Stimulated activated naive CD8-positive, alpha-beta T cell treated with anti-CD3 and anti-CD28 coated beads, Interleukin-15, amount 100 ng/mL, for 72 hours (primary cell): Measurements from ENCODE around the gene NAA20.

ENCODE experiments used
- ATAC-seq: fragments of 150-1000 bp; cut with Tn5 transposase; 2 replicates; pipeline ENCODE4 v1.10.0; 2021; ENCODE audit warnings: mild to moderate bottlenecking, moderate library complexity
- DNase-seq, 2 donors: peaks; one replicate each; pipeline ENCODE4 v3.0.0; 2021 to 2022
- H3K27ac Mint-ChIP-seq, 2 donors: one replicate each; pipeline ENCODE4 v1.8.0; 2022; ENCODE audit warnings: mild to moderate bottlenecking in 2 of 2, mixed read lengths in 2 of 2, moderate library complexity in 2 of 2
- H3K27me3 Mint-ChIP-seq: one replicate; pipeline ENCODE4 v1.8.0; 2022; ENCODE audit warnings: mixed read lengths
- H3K4me1 Mint-ChIP-seq: one replicate; pipeline ENCODE4 v1.8.0; 2022; ENCODE audit warnings: mild to moderate bottlenecking, mixed read lengths
- H3K4me3 Mint-ChIP-seq, 2 donors: one replicate each; pipeline ENCODE4 v1.8.0; 2022; ENCODE audit warnings: mild to moderate bottlenecking in 2 of 2, mixed read lengths in 2 of 2, moderate library complexity in 1 of 2
- H3K9me3 Mint-ChIP-seq, 2 donors: one replicate each; pipeline ENCODE4 v1.8.0; 2022; ENCODE audit warnings: mixed read lengths in 2 of 2

Gene NAA20

DNA sequence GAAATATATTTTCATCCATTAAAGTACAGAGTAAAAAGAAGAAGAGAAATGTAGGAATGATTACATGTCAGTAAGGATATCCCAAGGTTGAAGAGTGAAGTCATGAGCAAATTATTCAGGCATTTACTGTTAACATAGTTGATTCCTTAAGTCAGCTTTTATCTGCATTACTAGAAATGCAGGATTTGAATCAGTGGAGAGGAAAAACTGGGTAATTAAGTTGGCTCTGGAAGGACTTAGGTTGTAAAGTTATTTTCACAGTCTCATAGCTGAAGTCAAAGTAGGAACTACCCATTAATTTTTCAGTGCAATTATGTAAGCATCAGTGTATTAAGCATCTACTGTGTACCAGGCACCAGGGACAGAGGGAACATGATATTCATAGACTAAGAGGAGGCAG, 7.8 kb downstream of the NAA20 start:
- H3K4me1 Mint-ChIP-seq: peaks cover 37% of the 10 kb centered on the region
- no peak for ATAC-seq
- no peaks in the 10 kb centered on the region for H3K9me3 Mint-ChIP-seq
- H3K27ac Mint-ChIP-seq: no peak overlapping the region
- H3K27me3 Mint-ChIP-seq: no peaks in the 10 kb centered on the region
- no peak for DNase-seq
- no peak overlapping the region for H3K4me3 Mint-ChIP-seq

DNA sequence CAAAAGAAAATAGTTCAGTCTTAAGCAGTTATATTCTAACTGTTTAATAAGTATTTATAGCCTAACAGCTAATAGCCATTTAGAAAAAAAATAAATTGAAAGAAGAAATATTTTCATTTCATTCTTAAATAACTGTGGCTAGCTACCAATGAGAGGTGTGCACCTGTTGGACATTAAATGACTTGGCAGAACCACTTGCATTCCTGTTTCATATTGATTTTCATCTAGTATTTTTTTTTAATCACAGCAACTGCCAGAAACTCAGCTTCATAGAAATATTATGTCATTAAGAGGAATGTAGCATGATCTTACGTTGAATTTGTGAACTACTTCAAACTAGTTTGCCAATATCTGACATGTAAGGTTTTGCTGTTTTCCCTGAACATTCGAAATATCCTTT, 10.1 kb downstream of the NAA20 start:
- no peak for ATAC-seq
- DNase-seq: no peak
- no peak overlapping the region for H3K4me3 Mint-ChIP-seq
- no peak overlapping the region for H3K27ac Mint-ChIP-seq
- H3K4me1 Mint-ChIP-seq: peaks cover 23% of the 10 kb centered on the region
- no peaks in the 10 kb centered on the region for H3K27me3 Mint-ChIP-seq
- no peaks in the 10 kb centered on the region for H3K9me3 Mint-ChIP-seq

DNA sequence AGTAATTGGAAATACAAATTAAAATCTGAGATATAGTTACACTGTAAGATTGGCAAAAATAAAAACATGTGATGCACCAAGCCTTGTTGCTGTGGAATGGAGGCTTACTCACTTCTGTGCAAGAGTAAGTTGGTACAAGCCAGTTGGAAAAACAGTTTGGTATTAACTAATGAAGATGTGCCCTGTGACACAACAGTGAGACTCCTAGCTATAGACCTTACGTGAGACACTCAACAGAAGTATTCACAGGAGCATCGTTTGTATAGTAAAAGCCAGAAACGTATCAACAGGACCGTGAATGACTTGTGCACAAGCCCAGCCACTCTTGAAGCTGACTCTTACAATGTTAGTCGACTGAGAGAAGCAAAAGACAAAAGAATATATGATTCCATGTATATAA, 14.6 kb downstream of the NAA20 start:
- Mint-ChIP-seq H3K27ac (no peak overlapping the region), H3K9me3 (no peaks in the 10 kb centered on the region), H3K4me1 (peaks cover 9% of the 10 kb centered on the region), H3K4me3 (no peak overlapping the region), H3K27me3 (no peaks in the 10 kb centered on the region)
- DNase-seq (no peak), ATAC-seq (no peak)

DNA sequence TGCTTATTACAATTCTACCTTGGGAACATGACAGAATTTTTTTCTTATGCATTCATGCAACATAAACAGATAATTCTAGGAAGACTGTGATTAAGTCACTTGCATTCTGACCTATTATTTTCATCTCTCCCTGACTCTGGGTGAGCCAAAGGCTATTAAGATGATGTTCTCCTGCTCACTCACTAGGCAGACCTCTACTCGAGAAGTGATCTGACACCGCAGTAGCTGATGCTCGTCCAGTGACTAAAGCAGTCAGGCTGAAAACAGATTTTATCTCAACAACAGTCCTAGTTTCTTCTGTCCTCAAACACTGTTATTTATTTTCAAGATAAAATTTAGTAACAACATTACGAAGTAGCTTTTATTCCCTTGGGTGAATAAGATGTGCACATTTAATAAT, 17.3 kb downstream of the NAA20 start:
- Mint-ChIP-seq H3K4me1 (peaks cover 9% of the 10 kb centered on the region), H3K27me3 (no peaks in the 10 kb centered on the region), H3K4me3 (no peak overlapping the region), H3K27ac (no peak overlapping the region), H3K9me3 (no peaks in the 10 kb centered on the region)
- DNase-seq: no peak
- no peak for ATAC-seq

- DNase-seq (no peak), ATAC-seq (no peak)
- no peaks in the 10 kb centered on the region for H3K27me3 Mint-ChIP-seq
- H3K4me1 Mint-ChIP-seq: no peaks in the 10 kb centered on the region
- H3K27ac Mint-ChIP-seq: peak overlapping the region; percentile 29 to 72
- H3K9me3 Mint-ChIP-seq: no peaks in the 10 kb centered on the region
- no peak overlapping the region for H3K4me3 Mint-ChIP-seq
These were observed 19.6 kb downstream of the NAA20 start for GRCh38 chr20:20036756-20037155.

DNA sequence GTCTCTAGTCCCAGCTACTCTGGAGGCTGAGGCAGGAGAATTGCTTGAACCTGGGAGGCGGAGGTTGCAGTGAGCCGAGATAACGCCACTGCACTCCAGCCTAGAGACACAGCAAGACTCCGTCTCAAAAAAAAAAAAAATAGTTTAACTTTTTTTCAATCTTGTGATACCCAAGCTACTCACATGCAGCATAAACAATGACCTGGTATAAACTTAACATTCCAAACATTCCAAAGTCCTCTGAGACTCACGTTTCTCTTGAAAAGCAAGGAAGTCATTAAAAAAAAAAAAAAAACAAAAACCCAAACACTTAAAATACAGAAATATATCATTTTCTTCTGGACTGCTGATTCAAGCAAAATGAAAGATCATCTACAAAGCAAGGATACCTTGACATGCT, 20.8 kb downstream of the NAA20 start:
- Mint-ChIP-seq H3K9me3 (no peaks in the 10 kb centered on the region), H3K27ac (no peak overlapping the region), H3K4me1 (no peaks in the 10 kb centered on the region), H3K4me3 (no peak overlapping the region), H3K27me3 (no peaks in the 10 kb centered on the region)
- DNase-seq (no peak), ATAC-seq (no peak)

DNA sequence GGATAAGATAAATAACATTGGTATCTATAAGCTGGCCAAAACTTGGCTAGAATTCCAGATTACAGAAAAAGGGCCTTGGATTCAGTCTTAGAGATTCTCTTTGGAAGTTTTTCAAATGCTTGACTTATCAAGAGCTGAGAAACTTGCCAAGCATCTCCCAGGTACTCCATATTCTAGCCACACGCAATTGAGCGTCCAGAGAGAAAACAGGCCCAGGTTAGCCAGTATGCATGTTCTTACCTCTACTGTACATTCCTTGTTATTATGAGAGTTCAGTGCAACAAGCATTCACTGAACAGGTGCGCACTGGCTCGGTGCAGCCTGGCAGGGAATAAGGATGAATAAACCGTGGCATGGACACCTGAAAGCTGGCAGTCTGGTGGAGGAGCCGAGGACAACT, 21.4 kb downstream of the NAA20 start:
- Mint-ChIP-seq H3K27me3 (no peaks in the 10 kb centered on the region), H3K27ac (no peak overlapping the region), H3K4me1 (no peaks in the 10 kb centered on the region), H3K9me3 (no peaks in the 10 kb centered on the region), H3K4me3 (no peak overlapping the region)
- DNase-seq (no peak), ATAC-seq (no peak)

DNA sequence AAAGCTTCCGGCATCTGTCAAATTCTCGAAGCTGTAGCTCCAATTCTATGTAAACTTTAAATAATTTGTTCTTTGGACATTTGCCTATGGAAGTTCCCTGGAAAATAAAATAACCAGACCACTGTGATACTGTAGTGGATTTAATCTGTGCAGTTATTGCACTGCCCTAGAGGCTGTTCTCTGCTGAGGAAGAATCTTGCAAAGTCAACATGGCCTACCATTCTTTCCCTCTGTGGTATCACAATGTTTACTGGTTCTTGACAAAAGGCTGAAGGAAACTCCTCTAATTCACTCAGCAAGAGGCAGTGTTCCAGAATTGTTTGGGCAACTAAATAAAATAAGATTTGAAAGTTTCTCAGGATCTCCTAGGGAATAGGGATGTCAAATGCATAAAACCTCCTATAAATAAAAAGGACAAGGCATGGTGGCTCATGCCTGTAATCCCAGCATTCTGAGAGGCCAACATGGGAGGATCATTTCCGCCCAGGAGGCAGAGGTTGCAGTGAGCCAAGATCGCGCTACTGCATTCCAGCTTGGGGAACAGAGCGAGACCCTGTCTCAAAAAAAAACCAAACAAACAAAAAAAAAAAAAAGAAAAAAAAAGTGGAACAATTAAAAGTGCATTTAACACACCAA, 22.7 kb downstream of the NAA20 start:
- Mint-ChIP-seq H3K27ac (no peak overlapping the region), H3K4me1 (no peaks in the 10 kb centered on the region), H3K9me3 (no peaks in the 10 kb centered on the region), H3K4me3 (no peak overlapping the region), H3K27me3 (no peaks in the 10 kb centered on the region)
- no peak for ATAC-seq
- no peak for DNase-seq

DNA sequence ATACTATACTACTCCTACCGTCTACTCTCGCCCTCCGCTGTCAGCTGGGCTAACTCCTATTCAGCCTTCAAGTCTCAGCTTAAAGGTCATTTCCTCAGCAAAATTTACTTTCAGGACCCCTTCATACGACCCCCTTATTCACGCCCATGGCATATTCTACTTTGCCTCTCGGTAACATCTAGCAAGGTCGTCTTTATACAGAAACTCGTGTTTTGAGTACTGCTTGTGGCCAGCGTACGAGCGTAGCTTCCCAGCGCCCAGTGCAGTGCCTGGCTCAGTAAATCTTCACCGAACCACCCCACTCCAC, 34.6 kb downstream of the NAA20 start:
- peak; percentile 57 for ATAC-seq
- Mint-ChIP-seq H3K4me1 (peaks cover 13% of the 10 kb centered on the region), H3K9me3 (no peaks in the 10 kb centered on the region), H3K27ac (peak overlapping the region; percentile 98 to 99), H3K27me3 (no peaks in the 10 kb centered on the region), H3K4me3 (peak overlapping the region; percentile 97 to 99)
- no peak for DNase-seq

DNA sequence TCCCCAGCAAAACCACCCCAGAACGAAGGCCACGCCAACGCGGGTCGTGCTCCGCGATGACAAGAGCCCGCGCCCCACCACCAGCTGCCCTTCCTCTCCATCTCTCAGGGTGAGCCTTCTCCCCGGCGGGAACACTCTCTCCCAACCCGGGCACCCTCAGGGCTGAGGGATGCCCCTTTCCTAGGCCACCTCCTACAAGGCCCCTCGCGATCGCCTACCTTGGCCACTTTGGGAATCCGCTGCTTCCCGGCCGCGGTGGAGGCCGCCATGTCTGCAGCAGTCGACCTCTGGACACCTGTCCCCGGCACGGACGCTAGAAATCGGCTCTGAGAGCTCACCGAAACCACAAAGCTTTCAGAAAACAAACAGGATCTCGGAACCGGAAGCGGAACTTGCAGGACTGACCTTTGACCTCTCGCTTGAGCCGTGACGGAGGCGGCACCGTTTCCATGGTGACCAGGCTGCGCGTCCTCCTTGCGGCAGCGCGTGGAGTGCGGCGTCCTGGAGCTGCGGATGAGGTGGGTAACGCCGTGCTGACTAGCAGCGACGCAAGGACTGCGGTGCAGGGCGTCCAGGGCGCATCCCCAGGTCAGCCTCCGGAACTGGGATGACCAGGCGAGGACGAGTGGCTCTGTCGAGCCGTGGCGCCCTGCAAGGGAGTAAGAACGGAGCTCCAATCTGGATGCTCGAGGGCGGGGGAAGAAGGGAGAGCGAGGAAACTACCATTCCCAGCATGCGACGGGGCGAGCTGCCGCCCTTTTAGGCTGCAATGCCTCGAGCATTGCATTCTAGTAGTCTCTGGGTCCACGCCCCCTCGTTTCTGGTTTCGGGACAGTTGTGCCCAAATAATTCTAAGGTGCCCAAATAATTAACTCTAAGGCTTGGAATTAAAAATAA, 35.2 kb downstream of the NAA20 start, which contains the start of the genes CFAP61 and CRNKL1:
Gene CFAP61, plus strand, starts transcription at position 459 of the 897 bp plus-strand sequence. CDS start 4,122 bp downstream, outside the sequence.
Gene CRNKL1, minus strand, starts transcription at position 393 of the 897 bp plus-strand sequence. Its CDS starts 124 bp downstream, at position 269.
- Mint-ChIP-seq H3K9me3 (no peaks in the 10 kb centered on the region), H3K27me3 (no peaks in the 10 kb centered on the region), H3K4me1 (peaks cover 13% of the 10 kb centered on the region), H3K27ac (peak within 1 kb of the TSS; percentile 98 to 99), H3K4me3 (peak within 1 kb of the TSS; percentile 97 to 99)
- peak; percentile 98 for ATAC-seq
- peak; percentile 95 to 98 for DNase-seq

DNA sequence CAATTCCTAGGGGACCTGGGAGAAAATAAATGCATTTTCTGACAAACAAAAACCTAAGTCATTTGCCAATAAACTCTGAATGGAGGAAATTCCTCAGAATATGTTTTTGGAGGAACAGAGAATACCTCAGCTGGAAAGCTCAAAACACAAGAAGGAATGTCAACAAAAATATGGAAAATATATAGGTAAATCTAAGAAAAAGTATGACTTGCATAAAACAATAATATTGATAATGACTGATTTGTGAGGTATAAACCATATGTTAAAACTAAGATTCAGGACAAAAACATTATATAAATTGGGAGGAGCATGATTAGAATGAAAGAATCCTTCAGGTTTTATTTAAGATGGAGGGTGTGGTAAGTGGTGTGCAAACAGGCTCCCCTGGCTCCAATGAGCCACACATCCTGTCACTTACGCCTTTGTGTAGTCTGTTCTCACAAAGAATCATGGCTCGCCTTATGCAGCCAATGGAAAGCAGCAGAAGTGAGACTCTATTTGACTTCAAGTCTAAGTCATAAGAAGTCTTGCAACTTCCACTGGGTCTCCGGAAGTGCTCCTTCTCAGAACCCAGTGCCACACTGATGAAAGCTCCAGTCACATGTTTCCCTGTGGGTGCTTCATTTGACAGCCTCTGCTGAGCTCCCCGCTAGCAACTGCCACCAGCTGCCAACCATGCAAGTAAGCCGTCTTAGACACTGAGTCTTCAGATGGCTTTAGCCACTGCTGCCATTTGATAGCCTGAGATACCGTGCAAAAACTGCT, 43.3 kb downstream of the NAA20 start:
- ATAC-seq (no peak), DNase-seq (no peak)
- Mint-ChIP-seq H3K27ac (no peak overlapping the region), H3K4me3 (no peak overlapping the region), H3K4me1 (no peaks in the 10 kb centered on the region), H3K9me3 (no peaks in the 10 kb centered on the region), H3K27me3 (peaks cover 38% of the 10 kb centered on the region)

GRCh38 chr20:20063941-20064702, 47.0 kb downstream of the NAA20 start:
- ATAC-seq (no peak), DNase-seq (no peak)
- H3K4me3 Mint-ChIP-seq: no peak overlapping the region
- no peaks in the 10 kb centered on the region for H3K9me3 Mint-ChIP-seq
- H3K27ac Mint-ChIP-seq: no peak overlapping the region
- peaks cover 44% of the 10 kb centered on the region for H3K27me3 Mint-ChIP-seq
- H3K4me1 Mint-ChIP-seq: no peaks in the 10 kb centered on the region

- Mint-ChIP-seq H3K4me3 (no peak overlapping the region), H3K9me3 (no peaks in the 10 kb centered on the region), H3K27ac (no peak overlapping the region), H3K27me3 (peaks cover 35% of the 10 kb centered on the region), H3K4me1 (no peaks in the 10 kb centered on the region)
- no peak for DNase-seq
- no peak for ATAC-seq
These were observed 48.2 kb downstream of the NAA20 start for GRCh38 chr20:20065361-20065760.

GRCh38 chr20:20070871-20071726, 53.9 kb downstream of the NAA20 start:
- H3K4me3 Mint-ChIP-seq: no peak overlapping the region

More at GRCh38 chr20:20070871-20071726, 53.9 kb downstream of the NAA20 start:
- no peak for DNase-seq
- H3K4me1 Mint-ChIP-seq: no peaks in the 10 kb centered on the region
- H3K27ac Mint-ChIP-seq: no peak overlapping the region
- no peak for ATAC-seq
- no peaks in the 10 kb centered on the region for H3K9me3 Mint-ChIP-seq
- peaks cover 5% of the 10 kb centered on the region for H3K27me3 Mint-ChIP-seq
